Keratinocyte (primary cell): ENCODE measurements around the gene ARMC2. TPM values are rescaled to one million over a fixed set of nuclear protein-coding genes. Genes with fewer than 3 reads are reported as not detected.

ENCODE experiments used
- DNase-seq: peaks from one replicate; pipeline ENCODE4 v3.0.0-alpha.2; 2011; ENCODE audit warnings: low read depth, missing footprints, low spot score
- FAIRE-seq: peaks from 2 replicates; lab custom pipeline; 2011; peaks lifted over from hg19 to GRCh38; lab: Jason Lieb, UNC
- H2AFZ ChIP-seq: 2 replicates; pipeline ENCODE4 v1.6.0; 2012; ENCODE audit warnings: low read length, control low read depth, inconsistent platforms; ENCODE audit not compliant: control insufficient read depth
- H3K27ac ChIP-seq: 2 replicates; pipeline ENCODE4 v1.5.1; 2011; ENCODE audit warnings: low read length; ENCODE audit not compliant: control insufficient read depth, insufficient read depth
- H3K27me3 ChIP-seq: 3 replicates; pipeline ENCODE4 v1.6.0; 2011; ENCODE audit warnings: low read length; ENCODE audit not compliant: control insufficient read depth, insufficient read depth; ENCODE audit errors: extremely low read depth
- H3K36me3 ChIP-seq, 2 experiments: 2 replicates in 1 of 2; 3 replicates in 1 of 2; pipeline ENCODE4 v1.5.1; 2011; ENCODE audit warnings: low read length in 2 of 2, mild to moderate bottlenecking in 1 of 2; ENCODE audit not compliant: control insufficient read depth in 2 of 2, insufficient read depth in 2 of 2; ENCODE audit errors: extremely low read depth in 1 of 2
- H3K4me1 ChIP-seq: 3 replicates; pipeline ENCODE4 v1.5.1; 2011; ENCODE audit warnings: low read length; ENCODE audit not compliant: control insufficient read depth, insufficient read depth; ENCODE audit errors: extremely low read depth
- H3K4me2 ChIP-seq: 3 replicates; pipeline ENCODE4 v1.6.0; 2011; ENCODE audit warnings: low read depth, low read length; ENCODE audit not compliant: control insufficient read depth, insufficient read depth; ENCODE audit errors: extremely low read depth
- H3K4me3 ChIP-seq, 3 experiments: fragments of 200-600 bp in 1 of 3; sonication (generic) in 1 of 3; 2 replicates in 2 of 3; 3 replicates in 1 of 3; pipeline ENCODE4 v1.5.1; 2011 to 2016; ENCODE audit warnings: low read length in 3 of 3, mild to moderate bottlenecking in 3 of 3, control low read depth in 2 of 3, inconsistent platforms in 1 of 3, low read depth in 1 of 3, mixed read lengths in 1 of 3, mixed run types in 1 of 3, moderate library complexity in 1 of 3; ENCODE audit not compliant: control insufficient read depth in 2 of 3, insufficient read depth in 2 of 3; ENCODE audit errors: extremely low read depth in 1 of 3
- H3K79me2 ChIP-seq: 2 replicates; pipeline ENCODE4 v1.6.0; 2012; ENCODE audit warnings: low read length; ENCODE audit not compliant: control insufficient read depth, insufficient read depth
- H3K9ac ChIP-seq: 3 replicates; pipeline ENCODE4 v1.6.0; 2011; ENCODE audit warnings: low read length; ENCODE audit not compliant: control insufficient read depth, insufficient read depth; ENCODE audit errors: extremely low read depth
- H3K9me1 ChIP-seq: 3 replicates; pipeline ENCODE4 v1.6.0; 2011; ENCODE audit warnings: low read length; ENCODE audit not compliant: control insufficient read depth, insufficient read depth; ENCODE audit errors: extremely low read depth
- H3K9me3 ChIP-seq: 2 replicates; pipeline ENCODE4 v1.5.1; 2012; ENCODE audit warnings: low read depth, low read length; ENCODE audit not compliant: control insufficient read depth
- H4K20me1 ChIP-seq: 3 replicates; pipeline ENCODE4 v1.6.0; 2011; ENCODE audit warnings: low read length; ENCODE audit not compliant: control insufficient read depth, insufficient read depth; ENCODE audit errors: extremely low read depth
- EZH2 ChIP-seq: IDR thresholded peaks from one replicate; pipeline ENCODE4 v1.6.1; 2012; ENCODE audit warnings: inconsistent platforms, mild to moderate bottlenecking, low read length, moderate library complexity
- dilution Hi-C: fragments of 300-500 bp; cut with MboI; formaldehyde crosslinking; loops from one replicate; pipeline ENCODE4 v1.7.0; 2020; ENCODE audit warnings: low sequenced_read_pairs; ENCODE audit not compliant: extremely low pct_ligation_motif_present
- polyA plus RNA-seq, 5 experiments: library from polyadenylated mRNA; depleted of rRNA in 3 of 5; stranded (reverse) in 3 of 5; stranded (forward) in 1 of 5; unstranded in 1 of 5; fragments of >200 nt; gene quantifications; 1 replicate in 1 of 5; 2 replicates in 3 of 5; 3 replicates in 1 of 5; pipeline versions ENCODE4 v1.2.1 to v1.2.3, GENCODE V29; 2011 to 2012; ENCODE audit warnings: missing spikeins in 2 of 5, low read depth in 1 of 5, low replicate concordance in 1 of 5
- TF ChIP-seq, protein P1 (sequence below), 3 experiments: IDR thresholded peaks in 1 of 3; conservative IDR thresholded peaks in 1 of 3; optimal IDR thresholded peaks in 1 of 3; 2 replicates in 2 of 3; 3 replicates in 1 of 3; pipeline versions ENCODE3 to v1.5.1; 2011; ENCODE audit warnings: low read length in 3 of 3, mild to moderate bottlenecking in 3 of 3, moderate library complexity in 2 of 3, control low read depth in 1 of 3, inconsistent platforms in 1 of 3; ENCODE audit not compliant: insufficient read depth in 2 of 3; ENCODE audit errors: extremely low read depth in 1 of 3

ARMC2 gene
- polyA plus RNA-seq, 1 donor (not counting 4 experiments of a cell fraction or from before 2014, with no cell fraction given) = 3.8 TPM

DNA sequence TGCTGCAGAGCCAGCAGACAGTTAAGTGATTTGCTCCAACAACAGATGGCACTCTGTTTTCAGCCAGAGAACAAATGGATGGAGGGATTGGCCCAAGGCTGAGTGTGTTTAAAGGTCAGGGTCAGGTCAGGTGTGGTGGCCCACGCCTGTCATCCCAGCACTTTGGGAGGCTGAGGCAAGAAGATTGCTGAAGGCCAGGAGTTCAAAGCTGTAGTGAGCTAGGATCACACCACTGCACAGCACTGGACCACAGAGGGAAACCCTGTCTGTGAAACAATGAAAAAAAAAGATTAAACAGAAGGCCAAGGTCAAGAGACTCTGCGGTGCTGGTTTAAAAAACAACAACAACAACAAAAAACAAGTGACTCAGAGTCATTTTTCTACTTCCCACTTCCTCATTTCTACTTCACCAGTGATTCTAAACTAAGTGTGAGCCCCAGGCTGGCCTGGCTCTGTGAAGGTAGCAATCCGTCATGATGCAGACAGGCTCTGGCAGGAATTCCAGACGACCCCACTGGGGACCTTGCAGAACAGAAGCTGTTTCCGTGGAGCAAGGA, 42.5 kb upstream of the ARMC2 start:
- Histone ChIP-seq H2AFZ (no peak overlapping the region), H3K9me1 (no peaks in the 10 kb centered on the region), H3K4me3 (no peak overlapping the region), H4K20me1 (no peaks in the 10 kb centered on the region), H3K4me1 (no peaks in the 10 kb centered on the region), H3K9me3 (no peaks in the 10 kb centered on the region), H3K9ac (no peak overlapping the region), H3K4me2 (no peak overlapping the region), H3K27me3 (no peaks in the 10 kb centered on the region), H3K36me3 (no peaks in the 10 kb centered on the region), H3K27ac (no peak overlapping the region), H3K79me2 (no peaks in the 10 kb centered on the region)
- no peak for TF ChIP-seq EZH2
- TF ChIP-seq, protein P1, sequence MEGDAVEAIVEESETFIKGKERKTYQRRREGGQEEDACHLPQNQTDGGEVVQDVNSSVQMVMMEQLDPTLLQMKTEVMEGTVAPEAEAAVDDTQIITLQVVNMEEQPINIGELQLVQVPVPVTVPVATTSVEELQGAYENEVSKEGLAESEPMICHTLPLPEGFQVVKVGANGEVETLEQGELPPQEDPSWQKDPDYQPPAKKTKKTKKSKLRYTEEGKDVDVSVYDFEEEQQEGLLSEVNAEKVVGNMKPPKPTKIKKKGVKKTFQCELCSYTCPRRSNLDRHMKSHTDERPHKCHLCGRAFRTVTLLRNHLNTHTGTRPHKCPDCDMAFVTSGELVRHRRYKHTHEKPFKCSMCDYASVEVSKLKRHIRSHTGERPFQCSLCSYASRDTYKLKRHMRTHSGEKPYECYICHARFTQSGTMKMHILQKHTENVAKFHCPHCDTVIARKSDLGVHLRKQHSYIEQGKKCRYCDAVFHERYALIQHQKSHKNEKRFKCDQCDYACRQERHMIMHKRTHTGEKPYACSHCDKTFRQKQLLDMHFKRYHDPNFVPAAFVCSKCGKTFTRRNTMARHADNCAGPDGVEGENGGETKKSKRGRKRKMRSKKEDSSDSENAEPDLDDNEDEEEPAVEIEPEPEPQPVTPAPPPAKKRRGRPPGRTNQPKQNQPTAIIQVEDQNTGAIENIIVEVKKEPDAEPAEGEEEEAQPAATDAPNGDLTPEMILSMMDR (optimal IDR thresholded peaks at IDR 0.05 in 1 of 3, IDR thresholded peaks at IDR 0.05 in 1 of 3, conservative IDR thresholded peaks at IDR 0.05 in 1 of 3; ENCODE audit: extremely low read depth in 1 of 3, insufficient read depth in 2 of 3, low read length in 3 of 3) = no peak
- DNase-seq (no peak), FAIRE-seq (no peak)
- dilution Hi-C loops = no loop called here

DNA sequence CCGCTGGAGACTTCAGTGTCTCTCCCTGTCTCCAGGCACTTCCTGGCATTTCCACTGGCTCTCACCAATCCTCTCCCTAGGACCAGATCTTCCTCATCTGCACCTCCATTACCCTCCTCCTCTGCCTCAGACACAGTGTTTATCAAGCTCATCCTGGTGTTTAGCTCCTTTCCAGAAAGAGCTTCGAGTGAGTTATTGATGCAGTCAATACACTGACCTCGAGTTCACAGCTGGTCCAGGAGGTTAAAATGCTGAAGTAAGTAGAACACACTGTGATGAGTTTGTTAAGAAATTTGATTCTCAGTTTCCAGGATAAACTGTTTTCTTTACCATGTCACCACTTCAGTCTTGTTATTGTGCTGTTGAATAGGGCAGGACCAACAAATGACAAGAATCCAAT, 42.1 kb upstream of the ARMC2 start:
- H3K9me1 ChIP-seq = no peaks in the 10 kb centered on the region
- H3K27me3 ChIP-seq = no peaks in the 10 kb centered on the region
- no peak overlapping the region for H3K4me3 ChIP-seq
- no peak overlapping the region for H3K4me2 ChIP-seq
- H3K27ac ChIP-seq = no peak overlapping the region
- no peak overlapping the region for H3K9ac ChIP-seq
- DNase-seq = no peak
- H3K79me2 ChIP-seq = no peaks in the 10 kb centered on the region
- H2AFZ ChIP-seq = no peak overlapping the region
- no peak for FAIRE-seq
- no peaks in the 10 kb centered on the region for H3K4me1 ChIP-seq
- no peaks in the 10 kb centered on the region for H3K36me3 ChIP-seq
- no peaks in the 10 kb centered on the region for H3K9me3 ChIP-seq
- no peak for TF ChIP-seq EZH2
- TF ChIP-seq, protein P1 (optimal IDR thresholded peaks at IDR 0.05 in 1 of 3, IDR thresholded peaks at IDR 0.05 in 1 of 3, conservative IDR thresholded peaks at IDR 0.05 in 1 of 3; ENCODE audit: extremely low read depth in 1 of 3, insufficient read depth in 2 of 3, low read length in 3 of 3) = no peak
- dilution Hi-C loops = no loop called here
- H4K20me1 ChIP-seq = no peaks in the 10 kb centered on the region
